Measurements from ENCODE around the gene OR1M1.

The OR1M1 gene

DNA sequence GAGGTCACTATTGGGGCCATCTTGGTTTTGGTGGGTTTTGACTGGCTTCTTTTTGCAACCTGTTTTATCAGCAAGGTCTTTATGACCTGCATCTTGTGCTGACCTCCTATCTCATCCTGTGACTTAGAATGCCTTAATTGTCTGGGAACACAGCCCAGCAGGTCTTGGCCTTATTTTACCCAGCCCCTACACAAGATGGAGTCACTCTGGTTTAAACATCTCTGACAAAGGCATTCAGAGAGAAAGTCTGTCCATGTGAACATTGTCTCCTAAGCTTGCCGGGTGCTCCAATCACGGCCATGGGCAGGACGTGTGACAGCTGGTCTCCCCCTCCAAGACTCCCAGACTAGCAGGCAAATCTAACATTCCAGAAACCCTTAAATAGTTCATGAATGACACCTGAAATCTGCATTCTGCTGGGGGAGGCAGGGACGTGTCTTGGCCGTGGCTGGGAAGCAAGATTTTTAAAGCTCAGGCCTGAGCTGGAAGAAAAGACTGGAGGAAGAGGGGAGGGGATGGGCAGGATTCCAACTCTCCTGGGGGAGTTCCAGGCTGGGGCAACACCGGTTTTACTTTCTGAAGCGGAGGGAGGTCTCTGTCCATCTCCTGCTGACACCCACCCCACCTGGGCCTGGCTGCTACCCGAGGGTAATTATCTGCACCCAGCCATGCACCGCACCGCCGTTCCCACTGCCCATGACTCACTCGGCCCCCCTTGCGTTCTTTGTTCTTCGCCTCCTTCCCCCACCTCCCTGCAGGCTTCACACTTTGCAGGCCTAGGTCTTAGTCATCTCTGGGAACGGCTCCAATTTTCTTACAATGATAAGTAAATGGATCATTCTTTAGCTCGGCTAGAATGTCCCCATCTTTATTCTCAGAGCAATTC lies 11.6 kb upstream of the OR1M1 start:
- DNase-seq = no peak

DNA sequence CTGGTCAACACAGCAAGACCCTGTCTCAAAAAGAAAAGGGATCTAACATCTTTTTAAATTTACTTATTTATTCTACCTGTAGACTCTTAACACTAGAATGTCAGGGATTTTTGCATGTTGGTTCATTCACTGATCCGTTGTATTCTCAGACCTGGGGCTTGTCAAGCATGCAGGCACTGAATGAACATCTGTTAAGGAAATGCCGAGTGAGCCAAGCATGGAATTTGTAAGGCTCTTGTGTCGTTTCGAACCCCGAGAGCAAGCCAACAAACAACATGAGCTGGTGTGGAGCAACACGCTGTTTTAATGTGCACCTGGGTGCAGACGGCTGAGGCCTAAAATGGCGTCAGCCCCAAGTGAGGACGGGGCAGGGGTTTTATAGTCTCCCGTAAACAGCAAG lies 10.0 kb upstream of the OR1M1 start:
- DNase-seq = no peak

DNA sequence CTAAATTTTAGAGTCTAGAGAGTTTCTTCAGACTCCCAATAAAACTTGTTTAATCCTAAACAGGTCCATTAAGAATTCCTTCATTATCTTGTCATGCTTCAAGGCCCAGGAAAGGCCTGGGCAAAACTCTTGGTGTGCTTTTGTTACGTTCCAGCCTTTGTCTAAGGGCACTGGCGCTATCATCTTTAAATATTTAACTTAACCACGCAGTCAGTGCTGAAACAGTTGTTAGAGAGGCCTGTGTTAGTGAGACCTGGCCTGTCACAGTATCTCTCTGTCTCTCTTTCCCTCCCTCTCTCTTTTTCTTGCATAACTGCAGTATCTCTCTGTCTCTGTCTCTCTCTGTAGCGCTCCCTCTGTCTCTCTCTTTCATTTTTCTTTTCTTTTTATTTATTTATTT lies 8.2 kb upstream of the OR1M1 start:
- no peak for DNase-seq

DNA sequence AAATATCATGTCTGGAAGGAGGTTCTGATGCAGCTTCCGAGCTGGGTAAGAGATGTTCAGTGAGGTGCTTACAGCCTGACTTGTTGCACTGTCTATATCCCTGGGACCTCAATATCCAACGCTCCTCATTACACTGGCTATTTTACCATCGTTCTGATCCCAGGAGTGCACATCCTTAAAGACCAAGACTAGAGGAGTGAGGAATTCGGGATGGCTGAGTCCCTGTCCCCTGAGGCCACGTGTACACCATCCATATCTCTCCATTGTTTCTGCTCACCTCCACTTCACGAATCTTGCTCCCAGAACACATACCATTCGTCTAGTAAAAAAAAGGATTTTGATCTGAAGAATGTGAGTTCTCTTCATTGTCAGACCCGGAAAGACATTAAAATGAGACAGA lies 20.5 kb downstream of the OR1M1 start, which contains the start of gene OR7G2:
Gene OR7G2, minus strand, starts transcription at position 101 of the 400 bp plus-strand sequence. CDS start 4,232 bp downstream, outside the sequence.
- DNase-seq = no peak

DNA sequence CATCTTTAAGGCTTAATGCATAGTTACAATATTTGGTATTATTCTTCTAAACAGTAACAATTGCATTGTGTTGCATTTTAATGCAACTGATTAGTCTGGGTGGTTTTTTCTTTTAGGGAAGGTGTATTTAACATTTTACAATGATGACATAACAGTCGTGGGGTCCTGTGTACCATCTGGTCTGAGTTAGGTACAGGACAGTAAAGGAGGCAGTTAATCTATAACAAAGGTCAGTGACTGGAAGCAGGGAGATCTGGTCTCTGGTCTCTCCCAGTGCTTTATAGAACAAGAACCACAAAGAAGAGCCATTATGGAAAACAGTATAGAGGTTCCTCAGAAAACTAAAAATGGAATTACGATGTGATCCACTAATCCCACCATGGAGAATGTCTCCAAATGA lies 23.1 kb downstream of the OR1M1 start:
- no peak for DNase-seq

DNA sequence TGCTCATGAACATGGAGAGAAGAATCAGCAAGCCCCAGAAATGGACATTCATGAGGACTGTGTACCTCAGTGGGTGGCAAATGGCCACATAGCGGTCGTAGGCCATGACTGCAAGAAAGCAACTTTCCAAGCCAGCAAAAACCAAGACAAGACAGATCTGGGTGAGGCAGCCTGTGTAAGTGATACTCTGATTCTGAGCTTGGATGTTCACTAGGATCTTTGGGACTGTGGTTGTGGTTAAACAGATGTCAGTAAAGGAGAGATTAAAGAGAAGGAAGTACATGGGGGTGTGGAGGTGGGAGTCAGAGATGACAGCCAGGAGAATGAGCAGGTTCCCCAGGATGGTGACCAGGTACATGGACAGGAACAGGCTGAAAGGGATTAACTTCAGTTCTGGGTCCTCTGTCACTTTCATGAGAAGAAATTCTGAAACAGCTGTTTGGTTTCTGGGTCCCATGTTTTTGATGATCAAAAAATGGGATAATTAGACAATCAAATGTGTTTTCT lies 28.5 kb downstream of the OR1M1 start, which contains the start of gene OR7G1:
Gene OR7G1, minus strand, starts transcription at position 457 of the 507 bp plus-strand sequence. Its CDS starts 0 bp downstream, at position 457.
- DNase-seq = no peak

DNA sequence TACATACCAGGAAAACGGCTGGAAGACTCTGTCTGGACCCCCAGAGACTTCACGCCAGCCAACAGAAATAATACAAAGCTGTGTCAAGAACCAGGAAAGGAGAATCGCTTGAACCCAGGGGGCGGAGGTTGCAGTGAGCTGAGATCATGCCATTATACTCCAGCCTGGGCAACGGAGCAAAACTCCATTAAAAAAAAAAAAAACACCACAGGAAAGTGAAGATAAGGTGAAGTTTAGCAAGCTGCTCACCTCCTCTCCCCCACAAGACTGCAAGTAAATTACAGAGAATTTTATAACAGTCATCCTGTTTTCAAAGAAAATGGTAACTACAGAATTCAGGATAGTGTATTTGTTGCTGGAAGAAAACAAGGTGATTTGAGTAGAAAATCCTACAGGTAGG lies 29.7 kb downstream of the OR1M1 start:
- DNase-seq = no peak

DNA sequence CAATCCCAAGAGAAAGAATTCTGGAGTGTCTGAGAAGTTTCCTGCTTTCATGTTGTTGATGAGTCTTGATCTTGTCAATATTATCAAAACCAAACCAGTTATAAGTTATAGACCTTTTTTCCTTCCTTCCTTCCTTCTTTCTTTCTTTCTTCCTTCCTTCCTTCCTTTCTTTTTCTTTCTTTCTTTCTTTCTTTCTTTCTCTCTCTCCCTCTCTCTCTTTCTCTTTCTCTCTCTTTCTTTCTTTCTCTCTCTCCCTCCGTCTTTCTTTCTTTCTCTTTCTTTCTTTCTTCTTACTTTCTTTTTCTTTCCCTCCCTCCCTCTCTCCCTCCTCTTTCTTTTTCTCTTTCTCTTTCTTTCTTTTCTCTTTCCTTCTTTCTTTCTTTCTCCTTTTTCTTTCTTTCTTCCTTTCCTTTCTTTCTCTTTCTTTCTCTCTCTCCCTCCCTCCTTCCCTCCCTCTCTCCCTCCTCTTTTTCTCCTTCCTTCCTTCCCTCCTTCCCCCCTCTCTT lies 40.1 kb downstream of the OR1M1 start, which contains the start of gene OR7G3:
Gene OR7G3, minus strand, starts transcription at position 51 of the 506 bp plus-strand sequence. Its CDS starts 0 bp downstream, at position 51.
- DNase-seq = no peak

DNA sequence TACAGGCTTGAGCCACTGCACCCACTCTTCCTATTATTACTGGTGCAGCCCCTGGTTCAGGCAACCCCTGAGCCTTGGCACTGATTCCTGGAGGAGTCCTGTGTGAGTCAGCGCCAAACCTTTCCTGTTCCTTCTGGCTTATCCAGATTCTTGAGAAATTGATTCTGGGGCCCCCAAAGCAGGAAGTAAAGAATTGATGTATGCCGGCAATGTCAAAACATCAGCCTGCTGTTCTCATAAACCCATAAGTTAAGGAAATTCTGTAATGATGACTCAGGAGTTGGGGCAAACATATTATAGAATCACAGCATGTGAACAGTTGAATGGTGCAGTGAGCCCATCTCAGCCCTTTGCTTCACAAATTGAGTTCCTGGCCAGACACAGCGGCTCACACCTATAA lies 41.3 kb downstream of the OR1M1 start:
- no peak for DNase-seq

DNA sequence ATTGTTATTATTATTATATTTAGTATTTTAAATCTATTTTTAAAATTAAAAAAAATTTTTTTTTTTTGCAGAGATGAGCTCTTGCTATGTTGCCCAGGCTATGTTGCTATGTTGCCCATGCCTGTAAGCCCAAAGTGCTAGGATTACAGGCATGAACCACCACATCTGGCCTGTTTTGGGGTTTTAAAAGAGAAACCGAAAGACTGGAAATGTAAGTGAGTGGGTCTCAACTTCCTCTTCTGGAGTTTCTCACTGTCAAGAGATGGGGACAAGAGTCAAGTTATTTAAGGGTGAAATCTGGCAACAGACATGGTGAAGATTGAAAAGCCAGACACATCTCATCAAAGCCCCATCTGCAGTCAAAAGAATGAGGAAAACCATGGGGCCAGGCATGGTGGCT lies 44.1 kb downstream of the OR1M1 start:
- DNase-seq = no peak

DNA sequence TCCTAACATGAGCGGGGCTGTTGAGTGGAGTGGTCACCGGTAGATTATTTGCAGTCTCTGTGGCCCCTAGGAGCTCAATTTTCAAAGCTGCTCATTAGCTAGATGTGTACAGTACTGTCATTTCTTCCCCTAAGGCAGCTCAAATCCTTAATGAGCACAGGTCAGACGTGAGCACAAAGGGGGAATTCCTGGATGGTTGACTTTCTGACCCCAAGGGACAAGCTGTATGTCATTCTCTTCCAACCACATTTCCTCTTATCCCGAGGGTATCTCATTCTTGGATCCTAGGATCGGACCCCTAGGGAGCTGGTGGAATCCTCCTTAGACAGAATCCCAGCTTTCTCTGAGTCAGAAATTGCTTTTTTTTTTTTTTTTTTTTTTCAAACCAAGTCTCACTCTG lies 45.6 kb downstream of the OR1M1 start:
- DNase-seq = no peak

DNA sequence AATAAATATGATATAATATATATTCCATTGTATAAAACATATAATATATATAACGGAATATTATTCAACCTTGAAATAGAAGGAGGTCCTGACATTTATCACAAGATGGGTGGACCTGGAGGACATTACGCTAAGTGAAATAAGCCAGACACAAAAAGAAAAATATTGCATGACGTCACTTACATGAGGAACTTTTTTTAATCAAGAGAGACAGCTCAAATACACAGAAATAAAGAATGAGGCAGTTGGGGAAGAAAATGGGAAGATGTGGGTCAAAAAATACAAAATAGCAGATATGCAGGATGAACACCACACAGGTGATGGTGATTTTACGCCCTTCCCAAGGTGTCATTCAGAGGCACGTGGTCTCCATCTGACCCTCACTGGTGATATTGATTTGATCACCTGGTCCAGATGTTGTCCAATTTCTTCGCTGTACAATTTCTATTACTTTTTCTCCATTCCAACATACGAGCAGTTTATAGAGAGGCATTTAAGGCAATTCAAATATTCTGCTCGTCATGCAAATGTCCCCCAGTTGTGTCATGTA lies 52.8 kb downstream of the OR1M1 start:
- no peak for DNase-seq

DNA sequence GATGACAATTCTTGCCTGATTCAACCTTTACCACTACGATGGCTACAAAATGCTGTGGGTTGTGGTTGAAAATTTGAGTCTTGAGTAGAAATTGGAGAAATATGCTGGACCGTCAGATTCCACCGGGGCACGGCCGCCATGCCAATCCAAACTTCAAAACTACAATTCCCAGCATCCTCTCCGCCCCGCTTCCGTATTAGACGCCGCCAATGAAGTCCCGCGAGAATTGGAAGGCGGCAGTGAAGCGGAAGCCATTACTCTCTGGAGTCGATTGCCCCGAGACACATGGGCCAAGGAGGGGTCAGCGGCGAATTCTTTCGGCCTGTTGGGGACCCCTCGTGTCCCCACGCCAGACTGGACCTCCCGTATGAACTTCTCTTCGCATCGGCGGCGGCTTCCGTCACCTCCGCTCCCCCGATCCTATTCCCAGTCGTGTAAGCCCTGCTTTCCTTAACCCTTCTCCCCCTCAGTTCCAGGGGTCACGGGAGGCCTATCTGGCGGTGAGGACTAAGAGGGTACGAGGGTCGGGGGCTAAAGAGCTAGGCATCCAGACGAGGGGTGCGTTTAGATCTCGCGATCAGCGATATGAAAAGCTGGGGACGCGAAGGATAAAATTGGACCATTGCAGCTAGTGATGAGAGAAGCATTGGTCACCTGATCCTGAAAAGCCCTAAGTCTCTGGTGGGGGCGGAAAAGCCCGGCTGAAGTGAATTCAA lies 53.5 kb downstream of the OR1M1 start, which contains the start of gene ZNF317:
Gene ZNF317, plus strand, starts transcription at position 239 of the 716 bp plus-strand sequence. CDS start 15,620 bp downstream, outside the sequence.
- DNase-seq = peak; percentile 85 to 89

DNA sequence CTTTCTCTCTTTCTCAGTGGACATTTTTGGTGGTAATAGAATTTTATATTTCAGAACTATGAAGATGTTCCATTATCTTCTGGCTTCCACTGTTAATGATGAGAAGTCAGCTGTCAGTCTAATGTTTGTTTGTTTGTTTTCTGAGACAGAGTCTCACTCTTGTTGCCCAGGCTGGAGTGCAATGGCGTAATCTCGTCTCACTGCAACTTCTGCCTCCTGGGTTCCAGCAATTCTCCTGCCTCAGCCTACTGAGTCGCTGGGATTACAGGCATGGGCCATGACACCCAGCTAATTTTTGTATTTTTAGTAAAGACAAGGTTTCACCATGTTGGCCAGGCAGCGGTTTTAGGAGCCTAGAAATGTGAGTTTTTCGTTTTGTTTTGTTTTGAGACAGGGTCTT lies 58.1 kb downstream of the OR1M1 start:
- DNase-seq = no peak
